Skeletal muscle cell (primary cell): Measurements from ENCODE around the gene PCDHB13.

ENCODE experiments used
- DNase-seq: peaks from one replicate; pipeline ENCODE4 v3.0.0-alpha.2; 2010; ENCODE audit warnings: low read depth
- H3K4me3 ChIP-seq: 2 replicates; pipeline ENCODE4 v1.5.1; 2011; ENCODE audit warnings: low read depth, mild to moderate bottlenecking, control low read depth, low read length, moderate library complexity

PCDHB13 gene

GRCh38 chr5:141250576-141250975 is 36.9 kb downstream of the PCDHB13 start:
- no peak for DNase-seq

GRCh38 chr5:141258464-141258863 is 44.7 kb downstream of the PCDHB13 start:
- no peak for DNase-seq
- no peak overlapping the region for H3K4me3 ChIP-seq

More at GRCh38 chr5:141250576-141250975, 36.9 kb downstream of the PCDHB13 start:
- no peak overlapping the region for H3K4me3 ChIP-seq

GRCh38 chr5:141258948-141259347 is 45.2 kb downstream of the PCDHB13 start:
- H3K4me3 ChIP-seq = no peak overlapping the region
- DNase-seq = no peak

GRCh38 chr5:141260458-141261237 is 46.9 kb downstream of the PCDHB13 start:
- no peak for DNase-seq
- no peak overlapping the region for H3K4me3 ChIP-seq

GRCh38 chr5:141261238-141261546 is 47.5 kb downstream of the PCDHB13 start:
- no peak for DNase-seq
- H3K4me3 ChIP-seq = no peak overlapping the region
